AG09319 (cell line): ENCODE measurements around the gene SHISA4.
"Not testable (repeated sequence)": the region's sequence is repeated elsewhere in the genome, so short reads cannot be mapped to it uniquely, and the experiment has no call there.

Experiments
- DNase-seq: peaks from one replicate; pipeline ENCODE4 v3.0.0-alpha.2; 2010; ENCODE audit warnings: low read depth; ENCODE audit errors: extremely low read depth
- CTCF ChIP-seq: IDR thresholded peaks from 2 replicates; pipeline ENCODE4 v1.5.1; 2011; ENCODE audit warnings: low read depth, mild to moderate bottlenecking, inconsistent platforms, low read length, moderate library complexity

Gene SHISA4

GRCh38 chr1:201937624-201938213 lies 49.0 kb downstream of the SHISA4 start:
- TF ChIP-seq CTCF: no peak
- DNase-seq: peak; percentile 34

- no peak for DNase-seq
- TF ChIP-seq CTCF: no peak
Measured at GRCh38 chr1:201938440-201939035, 49.8 kb downstream of the SHISA4 start.

GRCh38 chr1:201939148-201939547 lies 50.5 kb downstream of the SHISA4 start:
- TF ChIP-seq CTCF: no peak
- DNase-seq: no peak

- TF ChIP-seq CTCF: no peak
- no peak for DNase-seq
Measured at GRCh38 chr1:201939574-201939973, 50.9 kb downstream of the SHISA4 start.

GRCh38 chr1:201940316-201940715 lies 51.6 kb downstream of the SHISA4 start:
- not testable (repeated sequence) for DNase-seq

- no peak for DNase-seq
- no peak for TF ChIP-seq CTCF
Measured at GRCh38 chr1:201941420-201942128, 52.9 kb downstream of the SHISA4 start.

GRCh38 chr1:201942129-201942495 lies 53.4 kb downstream of the SHISA4 start:
- no peak for TF ChIP-seq CTCF
- no peak for DNase-seq
